ENCODE measurements around the gene PLAAT5. TPM values are rescaled to one million over a fixed set of nuclear protein-coding genes. Genes with fewer than 3 reads are reported as not detected.
"Not testable (repeated sequence)": the region's sequence is repeated elsewhere in the genome, so short reads cannot be mapped to it uniquely, and the experiment has no call there.

The PLAAT5 gene
- total RNA-seq, 1 donor from 2014 or later: 0.06 TPM

DNA sequence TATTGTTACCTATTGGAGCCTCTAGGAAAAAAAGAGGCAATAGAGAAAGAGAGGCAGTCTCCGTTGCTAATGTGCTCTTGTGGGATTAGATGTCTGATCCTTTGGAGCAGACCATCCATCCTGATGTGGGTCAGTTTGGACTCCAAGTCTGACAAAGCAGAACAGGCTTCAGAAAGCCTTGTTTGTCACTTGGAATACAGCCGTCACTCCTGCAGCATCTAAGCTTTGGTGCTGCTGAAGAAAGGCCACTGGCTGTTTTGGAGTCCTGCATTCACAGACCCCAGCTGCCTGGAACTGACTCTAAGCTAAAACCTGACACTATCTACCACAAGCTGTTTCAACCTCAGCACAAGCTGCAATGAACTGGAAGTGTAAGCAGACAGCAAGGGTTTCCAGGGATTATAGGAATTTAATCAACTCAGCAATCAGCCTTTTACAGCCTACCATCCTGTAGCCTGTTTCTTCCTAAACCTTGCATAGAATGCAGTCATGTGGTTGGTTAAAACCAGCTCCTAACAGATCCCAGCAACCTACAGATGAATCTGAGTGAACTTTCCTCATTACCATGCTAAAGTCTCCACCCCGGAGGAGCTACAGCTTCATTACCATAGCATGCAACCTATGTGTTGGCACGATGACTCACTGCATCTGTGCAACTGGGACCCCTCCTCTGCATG, 42.0 kb upstream of the PLAAT5 start:
- DNase-seq (ENCODE audit: low read depth): no peak
- no peak overlapping the region for H3K4me3 ChIP-seq (ENCODE audit: low read depth, low read length)
- TF ChIP-seq, protein P1, sequence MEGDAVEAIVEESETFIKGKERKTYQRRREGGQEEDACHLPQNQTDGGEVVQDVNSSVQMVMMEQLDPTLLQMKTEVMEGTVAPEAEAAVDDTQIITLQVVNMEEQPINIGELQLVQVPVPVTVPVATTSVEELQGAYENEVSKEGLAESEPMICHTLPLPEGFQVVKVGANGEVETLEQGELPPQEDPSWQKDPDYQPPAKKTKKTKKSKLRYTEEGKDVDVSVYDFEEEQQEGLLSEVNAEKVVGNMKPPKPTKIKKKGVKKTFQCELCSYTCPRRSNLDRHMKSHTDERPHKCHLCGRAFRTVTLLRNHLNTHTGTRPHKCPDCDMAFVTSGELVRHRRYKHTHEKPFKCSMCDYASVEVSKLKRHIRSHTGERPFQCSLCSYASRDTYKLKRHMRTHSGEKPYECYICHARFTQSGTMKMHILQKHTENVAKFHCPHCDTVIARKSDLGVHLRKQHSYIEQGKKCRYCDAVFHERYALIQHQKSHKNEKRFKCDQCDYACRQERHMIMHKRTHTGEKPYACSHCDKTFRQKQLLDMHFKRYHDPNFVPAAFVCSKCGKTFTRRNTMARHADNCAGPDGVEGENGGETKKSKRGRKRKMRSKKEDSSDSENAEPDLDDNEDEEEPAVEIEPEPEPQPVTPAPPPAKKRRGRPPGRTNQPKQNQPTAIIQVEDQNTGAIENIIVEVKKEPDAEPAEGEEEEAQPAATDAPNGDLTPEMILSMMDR (conservative IDR thresholded peaks at IDR 0.05; ENCODE audit: low read depth, low read length): no peak

DNA sequence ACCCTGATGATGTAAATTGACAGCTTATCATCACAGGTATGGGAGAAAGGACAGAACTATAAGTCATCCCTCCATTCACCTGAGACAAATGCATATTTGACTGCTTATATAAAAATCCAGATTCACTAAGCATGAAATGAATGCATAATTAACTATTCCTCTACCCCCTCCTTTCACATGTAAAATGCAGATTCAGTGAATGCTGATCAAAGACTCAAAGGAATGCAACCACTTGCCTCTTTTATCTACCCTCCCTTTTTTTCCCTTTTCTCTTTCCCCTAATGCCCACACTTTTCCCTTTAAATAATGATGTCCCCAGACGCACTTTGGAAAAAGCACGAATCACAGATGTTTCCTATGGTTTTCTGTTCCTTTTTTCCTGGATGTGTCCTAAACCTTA, 41.1 kb upstream of the PLAAT5 start:
- H3K4me3 ChIP-seq (ENCODE audit: low read depth, low read length): no peak overlapping the region
- TF ChIP-seq, protein P1 (conservative IDR thresholded peaks at IDR 0.05; ENCODE audit: low read depth, low read length): no peak
- DNase-seq (ENCODE audit: low read depth): no peak

DNA sequence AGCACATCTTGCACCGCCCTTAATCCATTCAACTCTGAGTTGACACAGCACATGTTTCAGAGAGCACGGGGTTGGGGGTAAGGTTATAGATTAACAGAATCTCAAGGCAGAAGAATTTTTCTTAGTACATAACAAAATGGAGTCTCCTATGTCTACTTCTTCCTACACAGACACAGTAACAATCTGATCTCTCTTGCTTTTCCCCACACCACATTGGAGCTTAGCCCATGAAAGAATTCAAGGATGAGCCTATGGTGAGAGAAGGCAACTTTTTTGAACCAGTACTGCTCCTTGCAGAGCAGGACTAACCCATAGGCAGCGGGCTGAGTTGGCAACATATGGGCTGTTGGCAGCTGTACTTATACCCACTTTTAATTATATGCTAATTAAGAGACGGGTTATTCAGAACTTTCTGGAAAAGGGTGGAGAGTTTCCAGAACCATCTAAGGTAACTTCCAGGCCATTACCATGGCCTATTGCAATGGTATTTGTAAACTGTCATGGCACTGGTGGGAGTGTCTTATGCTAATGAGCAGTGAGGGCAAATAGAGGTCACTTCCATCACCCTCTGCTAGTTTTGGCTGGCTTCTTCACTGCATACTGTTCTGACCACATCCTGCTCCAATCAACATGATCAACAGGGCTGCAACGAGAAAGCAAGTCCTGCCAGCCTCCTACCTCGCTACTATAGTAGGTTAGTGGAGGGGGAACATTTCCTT, 40.3 kb upstream of the PLAAT5 start:
- not testable (repeated sequence) for H3K4me3 ChIP-seq (ENCODE audit: low read depth, low read length)
- peak; percentile 94 for DNase-seq (ENCODE audit: low read depth)

DNA sequence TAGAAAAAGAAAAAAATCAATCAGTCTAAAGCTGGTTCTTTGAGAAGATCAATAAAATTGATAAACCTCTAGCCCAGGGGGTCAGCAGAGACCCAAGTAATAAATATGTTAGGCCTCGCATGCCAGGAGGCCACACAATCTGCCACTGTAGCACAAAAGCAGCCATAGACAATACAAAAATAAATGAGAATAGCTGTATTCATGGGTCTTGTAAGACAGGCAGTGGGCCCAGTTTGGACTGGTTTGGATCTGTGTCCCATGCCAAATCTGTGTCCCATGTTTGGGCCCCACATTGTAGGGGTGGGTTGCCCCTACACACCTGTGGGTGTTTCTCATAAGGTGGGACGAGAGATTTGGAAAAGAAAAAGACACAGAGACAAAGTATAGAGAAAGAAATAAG, 39.1 kb upstream of the PLAAT5 start:
- TF ChIP-seq, protein P1 (conservative IDR thresholded peaks at IDR 0.05; ENCODE audit: low read depth, low read length): no peak
- DNase-seq (ENCODE audit: low read depth): no peak
- H3K4me3 ChIP-seq (ENCODE audit: low read depth, low read length): no peak overlapping the region

GRCh38 chr11:63529373-63529772, 38.4 kb upstream of the PLAAT5 start:
- not testable (repeated sequence) for DNase-seq (ENCODE audit: low read depth); H3K4me3 ChIP-seq (ENCODE audit: low read depth, low read length)

GRCh38 chr11:63528729-63529278, 37.8 kb upstream of the PLAAT5 start:
- DNase-seq (ENCODE audit: low read depth); H3K4me3 ChIP-seq (ENCODE audit: low read depth, low read length): not testable (repeated sequence)

DNA sequence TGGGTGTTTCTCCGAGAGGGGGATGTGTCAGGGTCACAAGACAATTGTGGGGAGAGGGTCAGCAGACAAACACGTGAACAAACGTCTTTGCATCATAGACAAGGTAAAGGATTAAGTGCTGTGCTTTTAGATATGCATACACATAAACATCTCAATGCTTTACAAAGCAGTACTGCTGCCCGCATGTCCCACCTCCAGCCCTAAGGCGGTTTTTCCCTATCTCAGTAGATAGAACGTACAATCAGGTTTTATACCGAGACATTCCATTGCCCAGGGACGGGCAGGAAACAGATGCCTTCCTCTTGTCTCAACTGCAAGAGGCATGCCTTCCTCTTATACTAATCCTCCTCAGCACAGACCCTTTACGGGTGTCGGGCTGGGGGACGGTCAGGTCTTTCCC, 37.2 kb upstream of the PLAAT5 start:
- DNase-seq (ENCODE audit: low read depth); H3K4me3 ChIP-seq (ENCODE audit: low read depth, low read length): not testable (repeated sequence)

DNA sequence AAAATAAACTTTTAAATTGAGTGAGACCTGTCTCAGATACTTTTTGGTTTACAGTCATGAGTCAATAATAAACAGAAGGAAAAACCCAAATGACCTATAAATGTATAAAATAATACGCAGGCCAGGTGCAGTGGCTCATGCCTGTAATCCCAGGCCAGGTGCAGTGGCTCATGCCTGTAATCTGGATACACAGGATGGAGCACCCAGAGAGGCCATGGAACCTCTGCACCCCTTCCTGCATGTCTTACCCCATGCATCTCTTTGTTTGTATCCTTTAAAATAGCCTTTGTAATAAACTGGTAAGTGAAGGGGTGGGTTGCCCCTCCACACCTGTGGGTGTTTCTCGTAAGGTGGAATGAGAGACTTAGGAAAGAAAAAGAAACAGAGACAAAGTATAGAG, 36.7 kb upstream of the PLAAT5 start:
- TF ChIP-seq, protein P1 (conservative IDR thresholded peaks at IDR 0.05; ENCODE audit: low read depth, low read length): no peak
- DNase-seq (ENCODE audit: low read depth): no peak
- peak overlapping the region; percentile 31 for H3K4me3 ChIP-seq (ENCODE audit: low read depth, low read length)

- no peak for DNase-seq (ENCODE audit: low read depth)
- no peak overlapping the region for H3K4me3 ChIP-seq (ENCODE audit: low read depth, low read length)
- TF ChIP-seq, protein P1 (conservative IDR thresholded peaks at IDR 0.05; ENCODE audit: low read depth, low read length): no peak
These were observed 32.2 kb upstream of the PLAAT5 start for GRCh38 chr11:63523151-63523550.

All from epithelial cell of proximal tubule (primary cell).